ENCODE measurements around the gene KCNJ11. TPM values are rescaled to one million over a fixed set of nuclear protein-coding genes. Genes with fewer than 3 reads are reported as not detected.

KCNJ11 gene
- total and polyA plus RNA-seq, 10 of the 15 experiments (the other 5 are each of a cell fraction or from before 2014, with no cell fraction given), result 0.06 to 0.56 (median 0.21) TPM; not detected in 6

DNA sequence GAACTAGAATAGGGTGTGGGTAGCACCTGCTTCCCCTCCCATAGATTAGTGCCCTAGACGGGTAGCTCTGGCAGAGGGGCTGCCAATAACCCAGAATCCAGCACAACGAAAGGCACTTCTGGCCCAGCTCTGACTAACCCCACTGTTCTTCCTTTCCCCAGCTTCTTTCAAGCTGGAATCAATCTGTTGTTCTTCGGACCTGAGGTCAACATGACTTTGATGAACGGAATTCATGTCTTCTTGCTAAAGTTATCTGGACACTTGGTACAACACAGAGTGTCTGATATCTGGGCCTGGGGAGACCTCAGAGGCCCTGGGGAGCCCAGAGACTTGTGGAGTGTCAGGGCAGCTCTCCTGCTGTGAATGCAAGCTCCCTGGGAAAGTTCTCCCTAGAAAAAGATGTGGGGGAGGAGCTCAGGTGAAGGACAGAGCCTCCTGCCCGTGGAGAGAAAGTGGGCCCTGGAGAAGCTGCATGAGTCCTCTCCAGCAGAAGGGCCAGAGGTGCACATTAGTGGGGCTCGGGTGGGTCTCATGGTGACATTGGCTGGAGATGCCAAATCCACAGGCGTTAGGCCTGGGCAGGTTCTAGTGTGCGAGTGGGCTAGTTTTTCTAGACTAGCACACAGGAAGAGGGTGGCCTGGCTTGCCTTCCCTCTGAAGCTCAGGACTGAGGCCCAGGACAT lies 6.3 kb downstream of the KCNJ11 start:
- Histone ChIP-seq H3K27ac (ENCODE audit: control insufficient read depth, insufficient read depth) (no peak overlapping the region), H2AFZ (ENCODE audit: control insufficient read depth, low read depth, low read length) (no peak overlapping the region), H3K9me3 (replicated peaks; ENCODE audit: control insufficient read depth, insufficient read depth, low read length) (no peaks in the 10 kb centered on the region; the same call in 2 of the 3 replicates), H3K9ac (ENCODE audit: control insufficient read depth, insufficient read depth, low read length) (no peak overlapping the region), H3K27me3 (replicated peaks in 1 of 2; ENCODE audit: control insufficient read depth in 2 of 2, insufficient read depth in 2 of 2, low read length in 1 of 2) (peaks cover 0 to 2% of the 10 kb centered on the region in 2 experiments; a peak in 2 of 4 replicates), H3K4me2 (ENCODE audit: control insufficient read depth, insufficient read depth) (no peak overlapping the region), H4K20me1 (ENCODE audit: control insufficient read depth, insufficient read depth) (no peaks in the 10 kb centered on the region), H3K4me1 (ENCODE audit: control insufficient read depth, insufficient read depth, low read length) (no peaks in the 10 kb centered on the region), H3K36me3 (ENCODE audit: control insufficient read depth in 2 of 2, insufficient read depth in 2 of 2, low read length in 1 of 2) (no peaks in the 10 kb centered on the region), H3K79me2 (ENCODE audit: control insufficient read depth, insufficient read depth, low read length) (no peaks in the 10 kb centered on the region), H3K4me3 (no peak overlapping the region)
- ChIA-PET RAD21 (ENCODE audit: unreplicated experiment) (interaction anchor here (0.6 to 1.9 kb wide), 2 partner anchors 129 to 152 kb away, joined by 3 to 9 read pairs; no protein-coding TSS in a partner anchor), POLR2A (no interaction called here), CTCF (interaction anchor here (1.7 to 4.3 kb wide), 6 partner anchors 28 to 152 kb away, joined by 3 to 61 read pairs (median 25); no protein-coding TSS in a partner anchor), SMC1A (ENCODE audit: uncharacterized antibody, unreplicated experiment) (interaction anchor here (0.6 to 4.1 kb wide), 4 partner anchors 16 to 553 kb away, joined by 3 to 18 read pairs (median 4); no protein-coding TSS in a partner anchor)
- intact Hi-C loops (cut with micrococcal nuclease; ENCODE audit: unreplicated experiment) (no loop called here), in situ Hi-C loops (cut with MboI) (loop anchor here (10.0 kb wide), 1 partner anchor 123 kb away; no protein-coding TSS in a partner anchor)
- TF ChIP-seq POLR2A (IDR thresholded peaks at IDR 0.05; ENCODE audit: low read depth, low read length) (no peak), BHLHE40 (IDR thresholded peaks at IDR 0.05; ENCODE audit: borderline replicate concordance in 1 of 2, low read depth in 2 of 2, low read length in 1 of 2) (no peak), SUZ12 (IDR thresholded peaks at IDR 0.05; ENCODE audit: unreplicated experiment) (no peak), ATF7 (IDR thresholded peaks at IDR 0.05; ENCODE audit: low read depth) (no peak), WRNIP1 (IDR thresholded peaks at IDR 0.05; ENCODE audit: borderline replicate concordance, low read depth, low read length) (no peak), ETV6 (conservative IDR thresholded peaks at IDR 0.05 in 1 of 2, IDR thresholded peaks at IDR 0.05 in 1 of 2; ENCODE audit: borderline replicate concordance in 1 of 2, low read depth in 1 of 2) (no peak), HCFC1 (IDR thresholded peaks at IDR 0.05; ENCODE audit: low read length) (no peak), SMAD5 (IDR thresholded peaks at IDR 0.05; ENCODE audit: low read depth) (no peak), SREBF2 (IDR thresholded peaks at IDR 0.05; ENCODE audit: low read length) (no peak)
- TF ChIP-seq, protein P1, sequence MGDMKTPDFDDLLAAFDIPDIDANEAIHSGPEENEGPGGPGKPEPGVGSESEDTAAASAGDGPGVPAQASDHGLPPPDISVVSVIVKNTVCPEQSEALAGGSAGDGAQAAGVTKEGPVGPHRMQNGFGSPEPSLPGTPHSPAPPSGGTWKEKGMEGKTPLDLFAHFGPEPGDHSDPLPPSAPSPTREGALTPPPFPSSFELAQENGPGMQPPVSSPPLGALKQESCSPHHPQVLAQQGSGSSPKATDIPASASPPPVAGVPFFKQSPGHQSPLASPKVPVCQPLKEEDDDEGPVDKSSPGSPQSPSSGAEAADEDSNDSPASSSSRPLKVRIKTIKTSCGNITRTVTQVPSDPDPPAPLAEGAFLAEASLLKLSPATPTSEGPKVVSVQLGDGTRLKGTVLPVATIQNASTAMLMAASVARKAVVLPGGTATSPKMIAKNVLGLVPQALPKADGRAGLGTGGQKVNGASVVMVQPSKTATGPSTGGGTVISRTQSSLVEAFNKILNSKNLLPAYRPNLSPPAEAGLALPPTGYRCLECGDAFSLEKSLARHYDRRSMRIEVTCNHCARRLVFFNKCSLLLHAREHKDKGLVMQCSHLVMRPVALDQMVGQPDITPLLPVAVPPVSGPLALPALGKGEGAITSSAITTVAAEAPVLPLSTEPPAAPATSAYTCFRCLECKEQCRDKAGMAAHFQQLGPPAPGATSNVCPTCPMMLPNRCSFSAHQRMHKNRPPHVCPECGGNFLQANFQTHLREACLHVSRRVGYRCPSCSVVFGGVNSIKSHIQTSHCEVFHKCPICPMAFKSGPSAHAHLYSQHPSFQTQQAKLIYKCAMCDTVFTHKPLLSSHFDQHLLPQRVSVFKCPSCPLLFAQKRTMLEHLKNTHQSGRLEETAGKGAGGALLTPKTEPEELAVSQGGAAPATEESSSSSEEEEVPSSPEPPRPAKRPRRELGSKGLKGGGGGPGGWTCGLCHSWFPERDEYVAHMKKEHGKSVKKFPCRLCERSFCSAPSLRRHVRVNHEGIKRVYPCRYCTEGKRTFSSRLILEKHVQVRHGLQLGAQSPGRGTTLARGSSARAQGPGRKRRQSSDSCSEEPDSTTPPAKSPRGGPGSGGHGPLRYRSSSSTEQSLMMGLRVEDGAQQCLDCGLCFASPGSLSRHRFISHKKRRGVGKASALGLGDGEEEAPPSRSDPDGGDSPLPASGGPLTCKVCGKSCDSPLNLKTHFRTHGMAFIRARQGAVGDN (IDR thresholded peaks at IDR 0.05), result no peak
- FAIRE-seq (no peak), DNase-seq (ENCODE audit: low read depth, low spot score) (no peak), ATAC-seq (no peak)
- BruUV-seq (replicated peaks), result no TSS peak
- WGBS (ENCODE audit: insufficient coverage, insufficient replicate concordance, low lambda C conversion rate, missing lambda C conversion rate), result 44% methylated on average over 8 of the region's 8 CpGs
